GM18907 (cell line): ENCODE measurements around the gene PARP9.
A peak's percentile ranks its signal among the peaks of the same experiment; 100 is the strongest.
"Not testable (repeated sequence)": the region's sequence is repeated elsewhere in the genome, so short reads cannot be mapped to it uniquely, and the experiment has no call there.

Experiments used
- ATAC-seq: cut with Tn5 transposase; IDR thresholded peaks from one replicate; pipeline ENCODE4 v1.9.1; 2021; ENCODE audit warnings: mild to moderate bottlenecking, moderate library complexity; ENCODE audit not compliant: unreplicated experiment

The PARP9 gene

GRCh38 chr3:122576174-122576940, 12.3 kb upstream of the PARP9 start:
- peak; percentile 87 for ATAC-seq

GRCh38 chr3:122572940-122573412, 8.9 kb upstream of the PARP9 start:
- no peak for ATAC-seq

DNA sequence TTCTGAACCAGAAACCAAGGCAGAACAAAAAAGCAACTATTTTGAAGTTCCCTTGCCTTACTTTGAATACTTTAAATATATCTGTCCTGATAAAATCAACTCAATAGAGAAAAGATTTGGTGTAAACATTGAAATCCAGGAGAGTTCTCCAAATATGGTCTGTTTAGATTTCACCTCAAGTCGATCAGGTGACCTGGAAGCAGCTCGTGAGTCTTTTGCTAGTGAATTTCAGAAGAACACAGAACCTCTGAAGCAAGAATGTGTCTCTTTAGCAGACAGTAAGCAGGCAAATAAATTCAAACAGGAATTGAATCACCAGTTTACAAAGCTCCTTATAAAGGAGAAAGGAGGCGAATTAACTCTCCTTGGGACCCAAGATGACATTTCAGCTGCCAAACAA, 4.7 kb upstream of the PARP9 start:
- no peak for ATAC-seq

GRCh38 chr3:122568131-122568530, 4.0 kb upstream of the PARP9 start:
- not testable (repeated sequence) for ATAC-seq

GRCh38 chr3:122563717-122564025, 429 bp downstream of the PARP9 start:
- no peak for ATAC-seq

GRCh38 chr3:122562923-122563716, 980 bp downstream of the PARP9 start:
- ATAC-seq: no peak

DNA sequence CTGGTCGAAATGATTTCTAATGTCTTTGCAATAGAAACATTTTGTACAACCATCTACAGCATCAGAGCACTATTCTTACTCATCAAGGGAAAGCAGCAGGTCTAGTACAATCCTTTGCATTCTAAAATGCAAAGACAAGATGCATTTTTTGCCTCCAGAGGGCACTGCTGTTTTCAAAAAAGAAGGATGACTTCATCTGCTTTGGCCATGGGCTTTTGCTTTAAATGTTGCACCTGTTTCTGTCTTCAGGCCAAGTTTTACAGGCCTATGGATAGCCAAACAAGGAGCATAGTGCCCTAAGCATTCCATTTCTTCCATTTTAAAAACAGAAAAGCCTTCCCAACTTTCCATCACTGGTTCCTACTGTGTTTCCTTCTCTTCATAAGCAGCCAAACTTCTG, 3.4 kb downstream of the PARP9 start:
- ATAC-seq: no peak

DNA sequence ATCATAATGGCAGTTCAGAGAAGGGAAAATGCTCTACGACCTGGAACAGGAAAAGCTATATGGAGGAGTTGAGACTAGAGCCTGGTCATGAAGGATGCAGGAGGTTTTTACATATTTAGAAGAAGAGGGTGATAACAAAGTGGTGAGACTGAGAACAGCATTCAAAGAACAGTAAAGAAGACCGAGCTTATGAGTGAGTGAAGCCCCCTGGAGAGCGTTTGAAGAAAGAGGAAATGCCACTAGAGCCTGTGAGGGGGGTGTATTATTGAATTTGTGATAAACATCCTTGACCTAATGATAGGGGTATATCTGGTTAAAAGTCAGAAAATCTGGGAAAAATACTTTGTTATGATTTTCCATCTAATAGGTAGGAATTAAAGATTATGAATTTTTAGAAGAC, 4.2 kb downstream of the PARP9 start:
- ATAC-seq: no peak

- no peak for ATAC-seq
Measured at GRCh38 chr3:122558605-122559004, 5.5 kb downstream of the PARP9 start.

DNA sequence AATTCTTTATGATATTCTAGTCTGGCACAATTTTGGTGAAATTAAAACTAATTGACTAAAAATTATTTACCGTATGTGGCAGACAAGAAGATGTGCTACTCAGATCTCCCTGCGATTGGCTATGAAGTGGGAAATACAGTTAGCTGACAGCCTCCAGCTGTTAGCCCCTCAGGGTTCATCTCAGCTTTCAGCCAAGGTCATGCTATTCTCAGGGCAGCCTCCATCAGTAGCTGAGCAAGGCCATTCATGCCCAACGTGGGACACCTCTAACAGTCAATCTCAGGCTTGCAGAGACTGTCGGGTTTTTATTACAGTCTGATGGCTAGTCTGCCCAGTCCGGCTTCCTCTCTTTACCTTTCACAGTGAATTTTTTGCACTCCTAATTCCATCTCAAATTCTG, 6.7 kb downstream of the PARP9 start:
- ATAC-seq: no peak

DNA sequence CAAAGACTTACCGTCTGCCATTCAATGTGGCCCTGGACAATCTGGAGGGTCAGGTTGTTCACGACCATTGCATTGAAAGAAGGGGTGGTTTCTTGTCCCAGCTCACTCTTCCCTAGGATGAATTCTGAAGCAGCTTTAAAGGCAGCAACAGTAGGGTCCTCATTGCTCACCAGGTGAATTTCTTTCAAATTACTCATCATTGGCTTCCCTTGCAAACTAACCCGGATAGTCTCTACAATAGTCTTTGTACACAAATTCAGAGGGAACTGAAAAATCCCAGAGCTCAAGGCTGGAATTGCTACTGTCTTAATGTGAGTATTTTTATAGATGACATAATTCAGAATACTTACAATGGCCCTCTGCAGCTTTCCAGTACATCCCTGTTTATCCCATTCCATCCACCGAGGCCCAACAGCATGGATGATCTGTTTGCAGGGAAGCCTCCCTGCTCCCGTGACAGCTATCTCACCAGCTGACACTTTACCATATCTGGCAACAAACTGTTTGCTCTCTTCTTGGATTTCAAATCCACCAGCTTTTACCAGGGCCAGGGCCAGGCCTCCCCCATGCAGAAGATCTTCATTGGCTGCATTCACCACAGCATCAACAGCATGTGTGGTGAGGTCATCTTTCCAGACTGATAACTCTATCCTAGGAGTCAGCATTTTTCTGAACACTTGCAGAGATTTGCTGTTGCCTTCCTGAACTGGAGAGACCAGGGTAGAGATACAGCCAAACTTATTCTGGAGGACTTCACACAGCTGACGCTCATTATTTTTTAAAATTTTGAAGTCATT, 8.6 kb downstream of the PARP9 start:
- no peak for ATAC-seq

- no peak for ATAC-seq
Measured at GRCh38 chr3:122553171-122553570, 10.9 kb downstream of the PARP9 start.

DNA sequence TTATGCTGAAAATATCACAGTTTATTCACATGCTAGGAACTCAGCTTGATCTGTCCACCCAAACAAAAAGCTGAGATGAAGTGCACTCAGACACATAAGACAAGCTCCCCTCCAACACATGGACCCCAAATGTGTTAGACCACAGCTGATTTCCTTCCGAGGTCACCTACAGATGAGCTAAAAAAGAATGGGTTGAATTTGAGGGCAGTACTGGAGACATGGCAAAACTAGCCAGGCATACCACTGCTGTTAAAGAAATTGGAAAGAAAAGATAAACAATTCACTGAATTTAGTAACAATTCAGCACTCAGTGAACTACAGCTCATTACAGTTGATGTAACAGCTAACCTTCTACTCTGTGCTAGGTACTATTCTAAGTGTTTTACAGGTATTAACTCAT, 15.5 kb downstream of the PARP9 start:
- ATAC-seq: no peak

GRCh38 chr3:122548076-122548475, 16.0 kb downstream of the PARP9 start:
- no peak for ATAC-seq

- no peak for ATAC-seq
Measured at GRCh38 chr3:122546151-122546550, 17.9 kb downstream of the PARP9 start.

DNA sequence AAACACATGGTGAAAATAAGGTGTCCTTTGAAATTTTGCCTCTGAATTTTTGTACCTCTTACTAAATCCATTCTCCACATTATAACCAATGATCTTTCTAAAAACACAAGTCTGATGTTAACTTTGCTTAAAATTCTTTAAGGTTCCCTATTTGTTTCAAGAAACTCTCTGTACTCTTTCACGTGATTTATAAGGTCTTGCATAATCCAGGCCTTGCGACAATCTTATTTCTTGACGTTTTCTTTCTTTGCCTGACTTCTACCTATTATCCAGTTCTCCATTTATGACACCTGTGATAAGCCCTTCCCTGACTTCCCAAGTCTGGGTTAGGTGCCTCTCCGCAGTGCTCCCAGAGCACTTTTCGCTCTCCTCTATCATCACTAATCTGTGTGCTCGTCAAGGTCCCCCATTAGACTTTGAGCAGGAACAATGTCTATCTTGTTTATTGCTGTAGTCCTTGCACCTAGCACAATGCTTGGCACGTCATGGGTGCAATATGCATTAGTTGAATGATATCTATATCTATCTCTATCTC, 25.1 kb downstream of the PARP9 start:
- ATAC-seq: no peak

GRCh38 chr3:122536632-122537001, 27.5 kb downstream of the PARP9 start:
- ATAC-seq: no peak

GRCh38 chr3:122535964-122536631, 28.0 kb downstream of the PARP9 start:
- no peak for ATAC-seq

DNA sequence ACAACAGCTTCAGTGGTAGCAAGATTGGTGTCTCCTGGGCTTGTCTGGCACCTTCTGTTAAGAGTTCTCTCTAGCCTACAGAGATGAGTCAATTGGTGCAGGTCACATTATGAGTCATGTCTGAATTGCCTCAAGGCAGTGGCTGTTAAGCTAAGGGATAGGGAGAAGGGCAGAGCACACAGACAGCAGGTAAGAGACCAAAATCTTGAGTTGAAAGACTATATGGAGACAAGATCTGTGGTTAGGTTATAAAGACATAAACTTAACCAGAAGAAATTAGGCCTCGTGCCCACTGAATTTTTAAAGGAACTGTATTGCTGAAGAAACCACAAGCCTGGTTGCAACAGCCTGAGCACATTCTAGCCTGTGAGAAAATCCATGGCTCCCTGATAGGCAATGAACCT, 30.2 kb downstream of the PARP9 start:
- peak; percentile 99 for ATAC-seq

- peak; percentile 23 for ATAC-seq
Measured at GRCh38 chr3:122533480-122533879, 30.6 kb downstream of the PARP9 start.

GRCh38 chr3:122530164-122530563, 33.9 kb downstream of the PARP9 start:
- ATAC-seq: no peak
